ENCODE data around the gene SNX30.
A peak's percentile ranks its signal among the peaks of the same experiment; 100 is the strongest.

The SNX30 gene

DNA sequence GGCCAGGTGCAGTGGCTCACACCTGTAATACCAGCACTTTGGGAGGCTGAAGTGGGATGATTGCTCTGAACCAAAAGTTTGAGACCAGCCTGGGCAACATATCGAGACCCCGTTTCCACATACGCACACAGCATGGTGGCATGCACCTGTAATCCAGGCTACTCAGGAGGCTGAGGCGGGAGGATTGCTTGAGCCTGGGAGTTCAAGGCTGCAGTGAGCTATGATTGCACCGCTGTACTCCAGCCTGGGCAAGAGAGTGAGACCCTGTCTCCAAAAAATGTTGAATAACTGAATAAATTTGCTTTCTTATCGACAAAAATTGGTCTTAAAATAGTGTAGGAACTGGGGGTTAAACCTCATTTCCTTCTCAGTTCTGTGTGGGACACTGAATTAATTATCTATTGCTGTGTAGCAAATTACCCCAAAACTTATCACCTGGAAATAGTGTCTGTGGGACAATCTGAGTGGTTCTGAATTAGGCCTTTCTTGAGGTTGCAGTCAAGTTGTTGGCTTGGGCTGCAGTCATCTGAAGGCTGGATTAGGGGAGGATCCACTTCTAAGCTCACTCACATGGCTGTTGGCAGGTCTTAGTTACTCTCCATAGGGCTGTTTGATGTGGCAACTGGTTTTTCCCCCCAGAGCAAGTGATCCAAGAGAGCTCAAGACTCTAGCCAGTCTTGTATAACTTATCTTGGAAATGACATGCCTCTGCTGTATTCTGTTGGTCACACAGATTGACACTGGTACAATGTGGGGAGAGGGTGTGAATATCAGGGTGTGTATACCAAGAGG is 2.0 kb downstream of the SNX30 start:
- no peak for DNase-seq (ENCODE audit: low read depth)

DNA sequence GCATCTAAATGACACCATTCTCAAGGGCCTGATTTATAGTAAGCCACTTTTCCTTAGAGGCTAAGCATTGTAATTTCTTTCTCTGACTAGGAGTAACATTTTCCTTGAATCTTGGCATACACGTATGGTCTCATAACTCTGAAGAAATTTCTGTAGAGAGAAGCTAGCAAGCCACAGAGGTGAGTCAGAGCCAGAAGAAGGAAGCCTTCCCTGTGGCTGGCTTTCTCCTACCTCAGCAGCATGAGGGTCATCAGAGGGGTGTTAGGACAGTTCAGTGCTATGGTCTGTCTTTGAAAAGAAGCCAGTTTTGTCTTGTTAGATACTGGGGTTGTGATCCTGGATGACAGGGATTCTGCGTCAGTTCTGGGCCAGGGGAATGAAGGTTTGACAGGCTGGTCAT is 3.2 kb downstream of the SNX30 start:
- peak; percentile 55 for DNase-seq (ENCODE audit: low read depth)

DNA sequence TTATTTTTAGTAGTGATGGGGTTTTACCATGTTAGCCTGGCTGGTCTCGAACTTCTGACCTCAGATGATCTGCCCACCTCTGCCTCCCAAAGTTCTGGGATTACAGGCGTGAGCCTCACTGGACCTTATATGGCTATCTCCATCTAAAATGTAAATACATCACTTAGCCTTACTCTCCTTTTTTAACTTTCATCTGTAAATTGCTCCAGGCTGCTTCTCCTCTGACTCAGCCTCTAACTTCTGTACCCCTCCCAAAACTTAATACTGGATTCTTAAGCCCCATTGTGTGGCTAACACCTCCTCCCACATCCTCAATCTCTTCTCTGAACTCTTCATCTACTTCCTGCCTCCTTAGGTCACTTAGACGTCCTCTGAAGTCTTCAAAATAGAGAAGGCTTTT is 4.0 kb downstream of the SNX30 start:
- DNase-seq (ENCODE audit: low read depth) = no peak

DNA sequence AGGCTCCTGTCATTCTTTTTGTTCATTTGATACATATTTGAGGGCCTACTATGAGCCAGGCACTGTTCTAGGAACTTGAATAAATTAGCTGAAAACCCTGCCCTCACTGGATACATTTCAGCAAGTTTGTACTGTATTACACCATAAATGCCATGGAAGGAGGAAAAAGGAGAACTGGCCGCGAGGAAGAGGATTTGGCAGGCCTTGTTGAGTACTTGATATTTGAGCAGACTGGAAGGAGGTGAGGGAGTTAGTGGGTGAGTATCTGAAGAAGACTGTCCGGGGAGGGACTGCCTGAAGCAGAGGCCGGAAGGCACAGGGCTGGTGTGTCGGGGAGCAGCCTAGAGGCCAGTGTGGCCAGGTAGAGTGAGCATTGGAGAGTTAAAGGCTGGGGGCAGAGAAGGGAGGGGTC is 4.5 kb downstream of the SNX30 start:
- no peak for DNase-seq (ENCODE audit: low read depth)

DNA sequence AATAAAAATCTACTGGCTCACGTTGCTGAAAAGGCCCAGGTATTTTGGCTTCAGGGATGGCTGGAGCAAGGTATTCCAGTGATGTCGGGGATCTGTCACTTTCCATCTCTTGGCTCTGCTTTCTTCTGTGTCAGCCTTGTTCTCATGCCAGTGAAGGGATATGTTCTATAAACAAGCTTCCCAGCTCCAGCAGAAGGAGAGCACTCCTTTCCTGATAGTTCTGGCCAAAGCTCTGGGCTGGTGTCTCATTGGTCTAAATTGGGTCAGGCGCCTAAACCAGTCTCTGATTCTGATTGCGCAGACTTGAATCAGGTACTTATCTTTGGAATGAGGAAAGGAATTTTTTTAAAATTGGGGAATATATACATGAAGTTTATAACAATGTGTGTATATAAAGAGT is 5.1 kb downstream of the SNX30 start:
- no peak for DNase-seq (ENCODE audit: low read depth)

DNA sequence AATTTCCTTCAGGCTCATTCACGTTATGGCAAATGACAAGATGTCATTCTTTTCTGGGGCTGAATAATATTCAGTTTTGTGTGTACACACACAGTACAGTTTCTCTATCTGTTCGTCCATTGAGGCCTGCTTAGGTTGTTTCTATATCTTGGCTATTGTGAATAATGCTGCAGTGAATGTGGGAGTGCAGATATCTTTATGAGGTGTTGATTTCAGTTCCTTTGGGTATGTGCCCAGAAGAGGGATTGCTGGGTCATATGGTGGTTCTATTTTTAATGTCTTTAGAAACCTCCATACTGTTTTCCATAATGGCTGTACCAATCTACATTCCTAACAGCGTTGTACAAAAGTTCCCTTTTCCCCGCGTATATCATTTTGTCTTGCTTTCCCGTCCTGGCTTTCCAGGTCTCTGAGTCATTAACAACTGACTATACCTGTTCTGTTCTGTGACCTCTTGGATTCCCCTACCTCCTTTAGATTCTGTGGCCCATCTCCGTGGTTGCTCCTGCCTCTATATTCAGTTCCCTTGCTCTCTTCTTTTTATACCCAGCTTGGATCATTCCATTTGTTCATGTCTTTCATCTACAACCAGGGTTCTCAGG is 6.8 kb downstream of the SNX30 start:
- DNase-seq (ENCODE audit: low read depth) = no peak

DNA sequence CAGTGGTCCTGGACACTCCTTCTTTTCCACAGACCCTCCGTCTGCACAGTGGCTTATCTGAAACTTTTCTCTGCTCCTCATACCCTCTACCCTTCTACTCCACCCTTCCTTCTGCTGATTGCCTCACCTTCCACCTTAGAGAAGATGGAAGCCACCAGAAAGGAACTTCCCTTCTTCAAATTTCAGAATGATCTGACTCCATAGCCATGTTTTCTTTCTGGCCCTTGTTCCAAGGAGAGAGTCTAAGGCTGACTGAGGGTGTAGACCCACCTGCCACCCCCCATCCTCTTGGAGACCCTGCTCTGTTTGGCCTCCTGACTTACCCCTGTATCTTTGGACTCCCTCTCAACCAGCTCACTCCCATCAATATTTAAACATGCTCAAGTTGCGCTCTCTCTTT is 7.4 kb downstream of the SNX30 start:
- no peak for DNase-seq (ENCODE audit: low read depth)

DNA sequence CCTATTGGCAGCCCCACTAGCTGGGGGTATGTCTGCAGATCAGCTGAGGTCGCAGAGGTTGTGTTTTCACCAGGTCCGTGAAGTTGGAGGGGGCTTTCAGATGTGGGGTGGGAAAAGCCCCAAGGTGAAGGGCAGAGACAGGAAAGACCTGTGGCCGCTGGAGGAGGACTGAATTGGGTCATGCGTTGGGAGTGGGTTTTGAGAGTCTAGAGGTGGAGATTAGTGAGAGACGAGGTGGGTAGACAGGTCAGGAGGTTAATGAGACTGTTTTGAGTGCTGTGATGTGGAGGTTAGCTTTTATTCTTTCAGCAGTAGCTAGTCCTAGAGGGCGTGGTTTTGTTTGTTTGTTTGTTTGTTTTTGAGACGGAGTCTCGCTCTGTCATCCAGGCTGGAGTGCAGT is 10.3 kb downstream of the SNX30 start:
- no peak for DNase-seq (ENCODE audit: low read depth)

DNA sequence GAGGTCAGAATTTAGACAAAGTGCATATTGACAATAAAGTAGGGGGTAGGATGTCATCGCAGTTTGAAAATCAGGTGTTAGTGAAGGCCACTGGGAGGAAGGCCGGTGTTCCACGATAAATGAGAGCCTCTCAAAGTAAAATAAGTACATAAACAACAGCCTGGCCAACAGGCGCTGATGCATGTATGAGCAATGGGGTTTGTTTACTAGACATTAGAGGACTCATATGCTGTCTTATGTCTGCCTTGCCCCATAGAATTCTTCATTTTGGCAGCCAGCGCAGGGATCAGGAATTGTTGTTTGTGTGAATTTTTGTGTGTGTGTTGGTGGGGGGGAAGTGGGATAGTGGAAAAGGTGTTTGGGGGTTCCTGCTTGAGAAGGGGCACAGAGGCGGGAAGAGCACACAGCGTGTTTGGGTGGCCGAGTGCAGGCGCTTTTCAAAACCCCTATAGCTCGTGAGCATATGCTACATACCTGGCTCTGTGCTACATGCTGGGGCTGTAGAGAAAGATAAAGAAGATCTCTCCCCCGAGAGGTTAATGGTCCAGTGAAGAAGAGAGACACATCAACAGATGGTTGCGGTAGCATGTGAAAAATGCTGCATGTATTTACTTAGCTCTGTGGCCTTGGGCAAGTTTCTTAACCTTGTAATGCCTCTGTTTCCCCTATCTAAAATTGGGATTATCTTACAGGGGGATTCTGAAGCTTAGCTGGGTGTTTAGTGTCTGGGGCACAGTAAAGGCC is 11.5 kb downstream of the SNX30 start:
- DNase-seq (ENCODE audit: low read depth) = no peak

DNA sequence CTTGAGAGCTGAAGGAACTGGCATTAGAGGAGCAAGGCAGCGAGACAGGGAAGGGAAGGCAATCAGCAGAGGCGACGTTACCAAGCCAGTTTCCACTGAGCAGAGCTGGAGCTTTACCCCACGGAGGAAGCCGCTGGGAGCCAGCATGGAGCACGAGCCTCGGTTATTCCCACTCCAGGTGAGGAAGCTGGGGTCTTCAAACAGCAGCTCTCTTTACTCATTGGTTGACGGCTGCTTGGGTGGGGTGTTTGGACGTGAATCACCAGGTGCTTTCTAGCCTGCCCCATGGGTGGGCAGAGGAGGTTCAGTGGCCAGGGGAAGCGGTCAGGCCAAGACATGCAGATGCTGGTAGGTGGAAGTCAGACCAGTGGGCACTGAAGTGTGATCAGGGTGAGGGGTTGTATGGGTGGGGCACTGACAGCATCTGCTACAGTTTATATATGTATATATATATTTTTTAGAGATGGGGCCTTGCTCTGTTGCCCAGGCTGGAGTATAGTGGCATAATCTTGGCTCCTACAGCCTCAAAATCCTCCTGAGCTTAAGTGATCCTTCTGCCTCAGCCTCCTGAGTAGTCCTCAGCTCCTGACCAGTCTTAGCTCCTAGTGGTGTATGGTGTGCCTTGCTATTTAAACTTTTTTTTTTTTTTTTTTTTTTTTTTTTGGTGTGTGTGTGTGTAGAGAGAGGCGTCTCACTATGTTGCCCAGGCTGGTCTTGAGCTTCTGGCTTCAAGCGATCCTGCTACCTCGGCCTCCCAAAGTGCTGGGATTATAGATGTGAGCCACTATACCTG is 12.4 kb downstream of the SNX30 start:
- no peak for DNase-seq (ENCODE audit: low read depth)

DNA sequence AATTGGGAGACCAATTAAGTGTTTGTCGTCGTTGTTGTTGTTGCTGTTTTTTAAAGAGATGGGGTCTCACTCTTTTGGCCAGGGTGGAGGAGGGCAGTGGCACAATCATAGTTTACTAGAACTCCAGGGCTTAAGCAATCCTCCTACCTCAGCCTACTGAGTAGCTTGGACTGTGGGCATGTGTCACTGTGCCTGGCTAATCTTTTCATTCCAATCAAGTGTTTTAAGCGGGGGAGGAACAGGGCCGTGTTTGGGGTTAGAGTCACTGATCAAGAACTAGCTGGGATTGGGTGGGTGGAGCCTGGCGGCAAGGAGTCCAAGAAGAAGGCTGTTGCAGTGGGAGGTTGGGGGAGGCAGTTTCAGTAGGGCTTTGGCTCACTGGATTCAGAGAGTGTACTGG is 13.8 kb downstream of the SNX30 start:
- DNase-seq (ENCODE audit: low read depth) = no peak

DNA sequence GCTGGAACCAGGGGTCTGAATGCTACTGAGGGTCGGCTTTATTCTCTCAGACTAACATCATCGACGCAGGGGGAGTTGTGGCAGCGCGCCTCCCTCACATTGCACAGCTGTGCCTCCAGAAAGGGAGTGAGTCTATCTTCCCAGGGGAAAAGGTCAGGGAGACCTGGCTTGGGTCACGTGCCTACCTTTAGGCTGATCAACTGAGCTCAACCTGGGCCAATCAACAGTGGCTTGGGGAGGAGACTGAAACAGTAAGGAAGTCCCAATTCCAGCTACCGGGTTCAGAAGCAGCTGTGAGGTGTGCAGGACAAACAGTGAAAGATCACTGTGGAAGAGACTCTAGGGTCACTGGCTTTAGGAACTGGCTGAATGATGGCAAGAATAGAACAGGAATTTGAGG is 14.3 kb downstream of the SNX30 start:
- DNase-seq (ENCODE audit: low read depth) = no peak

DNA sequence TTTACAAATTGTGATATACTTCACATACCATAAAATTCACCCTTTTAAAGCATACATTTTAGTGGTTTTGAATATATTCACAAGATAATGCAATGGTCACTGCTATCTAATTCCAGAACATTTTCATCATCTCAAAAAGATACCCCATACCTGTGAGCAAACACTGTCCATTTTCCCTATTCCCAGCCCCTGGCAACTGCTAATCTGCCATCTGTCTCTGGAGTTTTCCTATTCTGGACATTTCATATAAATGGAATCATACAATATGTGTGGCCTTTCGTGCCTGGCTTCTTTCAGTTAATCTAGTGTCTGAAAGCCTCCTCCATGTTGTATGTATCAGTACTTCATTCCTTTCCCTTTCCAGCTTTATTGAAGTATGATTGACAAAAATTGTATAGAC is 14.7 kb downstream of the SNX30 start:
- DNase-seq (ENCODE audit: low read depth) = no peak

DNA sequence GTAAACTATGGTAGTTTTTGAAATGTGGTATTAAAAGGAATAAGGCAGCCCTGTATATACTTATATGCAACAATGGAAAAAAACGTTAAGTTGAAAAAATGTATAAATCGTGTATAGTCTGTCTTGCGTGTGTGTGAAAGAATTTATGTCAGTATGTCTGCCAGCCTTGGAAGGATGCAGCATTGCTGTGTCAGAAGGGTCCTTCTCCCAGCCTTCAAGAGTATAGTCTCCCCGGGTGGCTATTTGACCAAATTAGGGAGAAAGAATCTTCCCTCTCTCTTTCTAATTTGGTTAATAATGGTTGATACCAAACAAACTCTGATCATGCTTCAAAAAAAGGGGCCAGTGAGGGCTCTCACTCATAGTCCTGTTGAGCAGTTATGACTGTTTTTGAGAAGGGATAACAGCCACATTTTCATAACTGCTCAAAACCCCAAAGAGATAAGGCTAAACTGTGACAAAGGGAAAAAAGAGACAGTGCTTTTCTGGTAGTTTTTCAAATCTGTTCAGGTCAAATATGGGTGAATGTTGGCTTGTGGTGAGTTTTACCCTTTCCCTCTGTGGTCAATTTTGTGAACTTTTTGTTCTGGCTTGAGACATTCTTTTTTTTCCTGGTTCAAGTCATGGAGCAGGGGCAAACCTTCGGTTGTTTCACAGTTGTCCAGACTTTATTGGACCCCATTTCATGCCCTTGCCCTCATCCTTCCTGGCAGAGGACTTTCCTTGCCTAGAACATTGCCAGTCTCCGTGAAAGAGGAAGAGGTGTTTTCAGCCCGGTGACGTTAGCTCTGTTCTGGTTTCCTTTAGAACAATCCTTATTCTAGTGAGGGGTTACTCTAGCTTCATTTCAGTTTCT is 21.0 kb downstream of the SNX30 start:
- no peak for DNase-seq (ENCODE audit: low read depth)

DNA sequence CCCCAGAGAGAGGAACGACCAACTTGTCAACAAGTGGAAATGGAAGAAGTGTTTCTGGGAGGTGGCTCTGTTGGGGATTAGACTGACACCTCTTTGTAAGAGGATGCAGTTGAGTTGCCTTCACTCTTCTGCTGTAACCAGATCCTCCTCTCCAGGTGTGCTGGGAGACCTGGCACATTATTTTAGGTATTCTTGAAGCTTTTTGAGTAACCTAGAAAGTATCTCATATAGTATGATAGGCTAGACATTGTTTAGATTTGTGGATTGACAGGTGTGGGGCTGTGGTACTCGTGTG is 21.6 kb downstream of the SNX30 start:
- DNase-seq (ENCODE audit: low read depth) = no peak

DNA sequence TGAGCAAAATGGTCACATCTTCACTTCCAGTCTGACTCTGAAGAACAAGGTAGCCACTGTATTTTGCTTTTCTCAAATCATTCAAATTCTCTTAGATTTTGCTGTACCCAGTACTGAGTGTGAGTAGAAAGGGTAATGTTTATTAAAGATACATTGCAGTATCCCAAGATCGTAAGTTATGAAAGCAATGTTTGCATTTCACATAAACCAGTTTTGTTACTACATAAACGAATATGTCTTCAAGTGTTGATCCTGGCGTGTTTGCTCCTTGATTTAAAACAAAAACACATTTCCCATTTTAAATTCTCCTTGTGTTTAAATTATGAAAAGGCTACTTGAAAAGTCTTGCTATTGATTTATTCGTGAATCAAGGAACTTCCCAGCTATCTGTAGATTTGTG is 22.0 kb downstream of the SNX30 start:
- no peak for DNase-seq (ENCODE audit: low read depth)

DNA sequence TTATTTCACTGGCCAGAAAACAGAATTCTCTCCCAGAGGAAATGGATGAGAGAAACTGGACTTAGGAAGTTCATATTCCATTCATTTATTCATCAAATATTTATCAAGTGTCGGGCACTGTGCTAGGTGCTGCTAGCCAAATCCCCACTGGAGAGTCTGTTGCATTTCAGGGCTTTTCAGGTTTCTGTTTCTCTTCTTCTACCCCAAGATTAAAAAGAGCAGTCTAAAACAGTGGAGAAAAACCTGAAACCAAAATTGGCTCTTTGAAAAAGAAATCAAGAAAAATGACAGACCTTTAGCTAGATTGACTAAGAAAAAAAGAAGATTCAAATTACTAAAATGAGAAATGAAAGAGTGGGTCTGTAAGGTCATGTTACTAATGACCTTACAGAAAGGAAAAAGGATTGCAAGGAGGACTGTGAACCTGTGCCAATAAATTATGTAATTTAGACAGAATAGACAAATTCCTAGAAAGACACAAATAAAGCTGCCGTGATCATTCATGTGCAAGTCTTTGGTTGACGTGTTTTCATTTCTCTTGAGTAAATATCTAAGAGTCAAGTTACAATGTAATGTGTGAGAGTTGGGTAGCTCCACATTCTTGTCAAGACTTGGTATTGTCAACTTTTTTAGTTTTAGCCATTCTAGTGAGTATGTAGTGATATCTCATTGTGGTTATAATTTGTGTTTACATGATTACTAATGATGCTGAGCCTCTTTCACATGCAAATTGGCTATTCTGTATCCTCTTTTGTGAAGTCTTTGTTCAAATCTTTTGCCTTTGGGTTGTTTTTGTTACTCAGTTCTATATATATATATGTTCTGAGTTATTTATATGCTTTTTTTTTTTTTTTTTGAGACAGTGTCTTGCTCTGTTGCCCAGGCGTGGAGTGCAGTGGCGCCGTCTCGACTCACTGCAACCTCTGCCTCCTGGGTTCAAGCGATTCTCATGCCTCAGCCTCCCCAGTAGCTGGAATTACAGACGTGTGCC is 23.7 kb downstream of the SNX30 start:
- DNase-seq (ENCODE audit: low read depth) = no peak

DNA sequence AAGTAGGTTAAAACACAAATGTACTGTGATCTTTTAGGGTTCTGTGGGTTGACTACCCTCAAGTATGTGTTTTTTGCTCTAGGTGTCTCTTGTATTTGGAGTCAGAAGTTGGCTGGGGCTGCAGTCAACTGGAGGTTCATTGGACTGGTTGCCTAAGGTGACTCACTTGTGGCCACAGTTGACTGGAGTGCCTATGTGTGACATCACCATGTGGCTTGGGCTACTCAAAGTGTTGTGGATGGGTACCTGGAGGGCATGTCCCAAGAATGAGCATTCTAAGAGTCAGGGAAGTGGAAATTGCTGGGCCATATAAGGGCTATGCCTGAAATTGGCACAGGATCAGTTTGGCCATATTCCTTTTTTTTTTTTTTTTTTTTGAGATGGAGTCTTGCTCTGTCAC is 27.4 kb downstream of the SNX30 start:
- DNase-seq (ENCODE audit: low read depth) = no peak

DNA sequence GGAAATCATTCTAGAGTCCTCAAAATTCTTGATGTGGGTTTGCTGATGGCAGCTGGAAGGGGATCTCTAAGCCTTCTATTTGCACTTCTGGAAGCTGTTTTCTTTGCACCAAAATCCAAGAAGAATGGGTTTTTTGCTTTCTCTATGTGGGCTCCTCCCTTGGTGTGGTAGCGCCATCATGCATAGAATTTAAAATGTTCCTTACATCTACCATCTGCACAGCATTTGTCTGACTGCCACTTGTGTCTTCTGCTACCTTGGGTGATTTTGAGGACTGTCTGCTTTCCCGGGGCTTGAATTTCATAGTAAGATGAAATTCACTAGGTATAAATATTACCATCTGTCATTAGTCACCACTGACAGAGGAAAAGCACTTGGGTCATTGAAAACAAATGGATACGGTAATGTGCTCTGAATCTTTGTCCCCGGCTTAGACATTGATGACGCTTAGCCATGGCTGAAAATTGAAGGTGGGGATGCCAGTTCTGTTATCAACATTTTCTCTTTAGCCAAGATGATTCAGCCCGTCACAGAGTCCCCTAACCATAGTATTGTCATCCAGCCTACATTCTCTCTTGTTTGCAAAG is 30.0 kb downstream of the SNX30 start:
- DNase-seq (ENCODE audit: low read depth) = no peak

DNA sequence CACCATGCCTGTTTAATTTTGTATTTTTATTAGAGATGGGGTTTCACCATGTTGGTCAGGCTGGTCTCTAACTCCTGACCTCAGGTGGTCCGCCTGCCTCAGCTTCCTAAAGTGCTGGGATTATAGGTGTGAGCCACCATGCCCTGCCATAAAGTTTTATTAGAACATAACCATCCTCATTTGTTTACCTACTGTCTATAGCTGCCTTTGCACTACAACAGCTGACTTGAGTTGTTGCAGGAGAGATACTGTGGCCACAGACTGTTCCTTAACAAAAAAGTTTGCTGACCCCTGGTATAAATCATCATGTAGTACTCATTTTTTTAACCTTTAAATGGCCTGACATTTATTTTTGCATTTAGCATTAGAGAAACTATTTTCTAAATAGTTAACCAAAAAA is 31.7 kb downstream of the SNX30 start:
- no peak for DNase-seq (ENCODE audit: low read depth)
